Stimulated activated CD8-positive, alpha-beta memory T cell treated with anti-CD3 and anti-CD28 coated beads, Interleukin-12 subunit alpha, Interleukin-12 subunit beta, amount 100 ng/mL, for 4 hours (primary cell): Measurements from ENCODE around the gene FGD5.

Experiments used
- DNase-seq: peaks from one replicate; pipeline ENCODE4 v3.0.0-alpha.2; 2020; ENCODE audit warnings: low read depth

The FGD5 gene

GRCh38 chr3:14875411-14876175, 56.8 kb downstream of the FGD5 start:
- no peak for DNase-seq

- no peak for DNase-seq
Measured at GRCh38 chr3:14876921-14877333, 58.2 kb downstream of the FGD5 start.

GRCh38 chr3:14877469-14877868, 58.7 kb downstream of the FGD5 start:
- no peak for DNase-seq

- DNase-seq, result no peak
Measured at GRCh38 chr3:14879211-14879874, 60.6 kb downstream of the FGD5 start.

GRCh38 chr3:14880447-14881106, 61.8 kb downstream of the FGD5 start:
- DNase-seq, result no peak

GRCh38 chr3:14883226-14883625, 64.5 kb downstream of the FGD5 start:
- DNase-seq, result no peak

- DNase-seq, result no peak
Measured at GRCh38 chr3:14884665-14885064, 65.9 kb downstream of the FGD5 start.

- no peak for DNase-seq
Measured at GRCh38 chr3:14885307-14885706, 66.5 kb downstream of the FGD5 start.

GRCh38 chr3:14886101-14886500, 67.3 kb downstream of the FGD5 start:
- no peak for DNase-seq

- DNase-seq, result no peak
Measured at GRCh38 chr3:14889205-14889604, 70.4 kb downstream of the FGD5 start.

GRCh38 chr3:14889943-14890342, 71.2 kb downstream of the FGD5 start:
- DNase-seq, result no peak

- DNase-seq, result no peak
Measured at GRCh38 chr3:14890476-14890875, 71.7 kb downstream of the FGD5 start.

GRCh38 chr3:14891135-14892132, 72.7 kb downstream of the FGD5 start:
- DNase-seq, result no peak

GRCh38 chr3:14892226-14892625, 73.5 kb downstream of the FGD5 start:
- no peak for DNase-seq

GRCh38 chr3:14894085-14894484, 75.3 kb downstream of the FGD5 start:
- no peak for DNase-seq

GRCh38 chr3:14897266-14897665, 78.5 kb downstream of the FGD5 start:
- no peak for DNase-seq

- no peak for DNase-seq
Measured at GRCh38 chr3:14898929-14899328, 80.2 kb downstream of the FGD5 start.

- DNase-seq, result no peak
Measured at GRCh38 chr3:14899993-14900618, 81.3 kb downstream of the FGD5 start.

- no peak for DNase-seq
Measured at GRCh38 chr3:14900881-14901873, 82.4 kb downstream of the FGD5 start.

- DNase-seq, result no peak
Measured at GRCh38 chr3:14902719-14903118, 84.0 kb downstream of the FGD5 start.
